ENCODE data around the gene PCYT2.

DNA sequence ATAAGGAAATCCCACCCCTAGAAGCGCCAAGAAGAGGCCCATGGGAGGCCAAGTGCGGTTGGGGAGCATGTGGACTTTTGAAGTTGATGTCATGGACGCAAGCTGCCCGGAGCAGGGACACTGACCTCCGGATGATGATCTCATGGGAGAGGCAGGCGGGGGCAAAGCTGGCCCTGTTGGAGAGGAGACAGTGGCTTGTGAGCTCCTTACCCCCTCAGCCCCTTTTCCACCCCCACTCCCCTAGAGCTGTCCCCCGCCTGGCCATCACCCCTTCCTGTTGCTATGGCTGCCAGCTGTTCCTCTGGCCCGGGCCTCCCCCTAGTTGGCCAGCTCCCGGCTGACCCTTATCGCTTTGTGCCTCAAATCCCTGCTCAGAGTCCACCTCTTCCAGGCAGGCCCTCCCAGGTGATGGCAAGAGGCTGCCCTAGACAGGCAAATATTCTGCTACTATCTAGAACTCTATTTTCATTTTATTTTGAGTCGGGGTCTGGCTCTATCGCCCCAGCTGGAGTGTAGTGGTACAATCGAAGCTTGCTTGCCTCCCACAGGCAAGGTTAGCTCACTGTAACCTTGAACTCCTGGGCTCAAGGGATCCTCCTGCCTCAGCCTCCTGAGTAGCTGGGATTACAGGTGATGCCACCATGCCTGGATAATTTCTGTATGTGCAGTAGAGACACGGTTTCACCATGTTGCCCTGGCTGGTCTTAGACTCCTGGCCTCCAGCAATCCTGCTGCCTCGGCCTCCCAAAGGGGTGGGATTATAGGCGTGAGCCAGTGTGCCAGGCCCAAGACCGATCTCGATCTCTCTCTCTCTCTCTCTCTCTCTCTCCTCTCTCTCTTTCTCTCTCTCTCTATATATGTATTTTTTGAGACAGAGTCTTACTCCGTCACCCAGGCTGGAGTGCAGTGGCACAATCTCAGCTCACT, 43.2 kb upstream of the PCYT2 start:
- TF ChIP-seq, protein P1, sequence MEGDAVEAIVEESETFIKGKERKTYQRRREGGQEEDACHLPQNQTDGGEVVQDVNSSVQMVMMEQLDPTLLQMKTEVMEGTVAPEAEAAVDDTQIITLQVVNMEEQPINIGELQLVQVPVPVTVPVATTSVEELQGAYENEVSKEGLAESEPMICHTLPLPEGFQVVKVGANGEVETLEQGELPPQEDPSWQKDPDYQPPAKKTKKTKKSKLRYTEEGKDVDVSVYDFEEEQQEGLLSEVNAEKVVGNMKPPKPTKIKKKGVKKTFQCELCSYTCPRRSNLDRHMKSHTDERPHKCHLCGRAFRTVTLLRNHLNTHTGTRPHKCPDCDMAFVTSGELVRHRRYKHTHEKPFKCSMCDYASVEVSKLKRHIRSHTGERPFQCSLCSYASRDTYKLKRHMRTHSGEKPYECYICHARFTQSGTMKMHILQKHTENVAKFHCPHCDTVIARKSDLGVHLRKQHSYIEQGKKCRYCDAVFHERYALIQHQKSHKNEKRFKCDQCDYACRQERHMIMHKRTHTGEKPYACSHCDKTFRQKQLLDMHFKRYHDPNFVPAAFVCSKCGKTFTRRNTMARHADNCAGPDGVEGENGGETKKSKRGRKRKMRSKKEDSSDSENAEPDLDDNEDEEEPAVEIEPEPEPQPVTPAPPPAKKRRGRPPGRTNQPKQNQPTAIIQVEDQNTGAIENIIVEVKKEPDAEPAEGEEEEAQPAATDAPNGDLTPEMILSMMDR (IDR thresholded peaks at IDR 0.05 in 2 of 3, conservative IDR thresholded peaks at IDR 0.05 in 1 of 3; ENCODE audit: borderline replicate concordance in 1 of 3, insufficient read depth in 1 of 3, low read depth in 2 of 3, low read length in 2 of 3), result no peak
- TF ChIP-seq SIN3A (IDR thresholded peaks at IDR 0.05; ENCODE audit: low read depth) (no peak), CEBPB (IDR thresholded peaks at IDR 0.05; ENCODE audit: low read depth) (no peak), ZNF274 (IDR thresholded peaks at IDR 0.05; ENCODE audit: low read depth, low read length) (no peak), CBX3 (IDR thresholded peaks at IDR 0.05; ENCODE audit: low read depth) (no peak), YY1 (IDR thresholded peaks at IDR 0.05; ENCODE audit: extremely low read depth, insufficient replicate concordance, low read depth, low read length) (no peak), POLR2AphosphoS5 (IDR thresholded peaks at IDR 0.05; ENCODE audit: low read depth, low read length) (no peak), POLR2A (IDR thresholded peaks at IDR 0.05; ENCODE audit: borderline replicate concordance, extremely low read depth, insufficient read depth, insufficient read length) (no peak), RAD21 (IDR thresholded peaks at IDR 0.05; ENCODE audit: low read depth) (no peak)
- TF ChIP-seq, protein P2, sequence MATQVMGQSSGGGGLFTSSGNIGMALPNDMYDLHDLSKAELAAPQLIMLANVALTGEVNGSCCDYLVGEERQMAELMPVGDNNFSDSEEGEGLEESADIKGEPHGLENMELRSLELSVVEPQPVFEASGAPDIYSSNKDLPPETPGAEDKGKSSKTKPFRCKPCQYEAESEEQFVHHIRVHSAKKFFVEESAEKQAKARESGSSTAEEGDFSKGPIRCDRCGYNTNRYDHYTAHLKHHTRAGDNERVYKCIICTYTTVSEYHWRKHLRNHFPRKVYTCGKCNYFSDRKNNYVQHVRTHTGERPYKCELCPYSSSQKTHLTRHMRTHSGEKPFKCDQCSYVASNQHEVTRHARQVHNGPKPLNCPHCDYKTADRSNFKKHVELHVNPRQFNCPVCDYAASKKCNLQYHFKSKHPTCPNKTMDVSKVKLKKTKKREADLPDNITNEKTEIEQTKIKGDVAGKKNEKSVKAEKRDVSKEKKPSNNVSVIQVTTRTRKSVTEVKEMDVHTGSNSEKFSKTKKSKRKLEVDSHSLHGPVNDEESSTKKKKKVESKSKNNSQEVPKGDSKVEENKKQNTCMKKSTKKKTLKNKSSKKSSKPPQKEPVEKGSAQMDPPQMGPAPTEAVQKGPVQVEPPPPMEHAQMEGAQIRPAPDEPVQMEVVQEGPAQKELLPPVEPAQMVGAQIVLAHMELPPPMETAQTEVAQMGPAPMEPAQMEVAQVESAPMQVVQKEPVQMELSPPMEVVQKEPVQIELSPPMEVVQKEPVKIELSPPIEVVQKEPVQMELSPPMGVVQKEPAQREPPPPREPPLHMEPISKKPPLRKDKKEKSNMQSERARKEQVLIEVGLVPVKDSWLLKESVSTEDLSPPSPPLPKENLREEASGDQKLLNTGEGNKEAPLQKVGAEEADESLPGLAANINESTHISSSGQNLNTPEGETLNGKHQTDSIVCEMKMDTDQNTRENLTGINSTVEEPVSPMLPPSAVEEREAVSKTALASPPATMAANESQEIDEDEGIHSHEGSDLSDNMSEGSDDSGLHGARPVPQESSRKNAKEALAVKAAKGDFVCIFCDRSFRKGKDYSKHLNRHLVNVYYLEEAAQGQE (IDR thresholded peaks at IDR 0.05; ENCODE audit: low read depth), result no peak
